ENCODE results near the gene GLIS2. TPM values are rescaled to one million over a fixed set of nuclear protein-coding genes. Genes with fewer than 3 reads are reported as not detected.

GLIS2 gene
- total and polyA plus RNA-seq, 10 donors, result 0.89 to 8.4 (median 3.3) TPM

- TF ChIP-seq POLR2A (IDR thresholded peaks at IDR 0.05) (no peak), POLR2AphosphoS5 (IDR thresholded peaks at IDR 0.05) (peak in 2 of 3 donors; percentile 29 to 49)
- peak overlapping the region; percentile 19 to 86 (median 66) for H3K27ac ChIP-seq
- H3K36me3 ChIP-seq, result no peaks in the 10 kb centered on the region
- H3K4me1 ChIP-seq, result peaks cover 21 to 79% (median 60%) of the 10 kb centered on the region in 6 donors
- WGBS, 5 donors, result 37 to 70% (median 62%) methylated on average over 11 to 20 of the region's 20 CpGs
- peak overlapping the region; percentile 8 to 84 (median 50) for H3K4me3 ChIP-seq
- intact Hi-C loops (cut with DNase I; ENCODE audit: low total_unique reads), result no loop called here
- peaks cover 0 to 76% (median 37%) of the 10 kb centered on the region in 7 donors for H3K27me3 ChIP-seq (replicated peaks in 1 of 7)
- DNase-seq, result no peak
- no peaks in the 10 kb centered on the region for H3K9me3 ChIP-seq
These were observed 1.1 kb downstream of the GLIS2 start for GRCh38 chr16:4316864-4317531.

GRCh38 chr16:4317532-4318450 lies 1.9 kb downstream of the GLIS2 start:
- Histone ChIP-seq H3K27ac (peak overlapping the region in 7 of 8 donors; percentile 3 to 86 (median 68)), H3K9me3 (no peaks in the 10 kb centered on the region), H3K27me3 (replicated peaks in 1 of 7) (peaks cover 0 to 69% (median 37%) of the 10 kb centered on the region in 7 donors), H3K36me3 (no peaks in the 10 kb centered on the region), H3K4me3 (peak overlapping the region in 6 of 8 donors; percentile 39 to 84 (median 62)), H3K4me1 (peaks cover 21 to 80% (median 62%) of the 10 kb centered on the region in 6 donors)
- TF ChIP-seq CTCF (IDR thresholded peaks at IDR 0.05 in 8 of 11, conservative IDR thresholded peaks at IDR 0.05 in 3 of 11), result no peak
- TF ChIP-seq POLR2AphosphoS5 (IDR thresholded peaks at IDR 0.05), result no peak
- no peak for TF ChIP-seq POLR2A (IDR thresholded peaks at IDR 0.05)
- DNase-seq, result no peak
- 65 to 90% (median 75%) methylated on average over 10 to 12 of the region's 12 CpGs for WGBS, 5 donors
- intact Hi-C loops (cut with DNase I; ENCODE audit: low total_unique reads), result no loop called here

GRCh38 chr16:4318451-4318910 lies 2.6 kb downstream of the GLIS2 start:
- Histone ChIP-seq H3K27ac (peak overlapping the region in 6 of 8 donors; percentile 3 to 86 (median 55)), H3K4me1 (peaks cover 21 to 83% (median 64%) of the 10 kb centered on the region in 6 donors), H3K4me3 (no peak overlapping the region), H3K27me3 (replicated peaks in 1 of 7) (peaks cover 0 to 62% (median 32%) of the 10 kb centered on the region in 7 donors), H3K36me3 (no peaks in the 10 kb centered on the region), H3K9me3 (no peaks in the 10 kb centered on the region)
- intact Hi-C loops (cut with DNase I; ENCODE audit: low total_unique reads), result no loop called here
- 75 to 85% (median 79%) methylated on average over 13 of the region's 13 CpGs for WGBS, 5 donors
- no peak for DNase-seq
- TF ChIP-seq POLR2AphosphoS5 (IDR thresholded peaks at IDR 0.05) (no peak), POLR2A (IDR thresholded peaks at IDR 0.05) (no peak), CTCF (IDR thresholded peaks at IDR 0.05 in 8 of 11, conservative IDR thresholded peaks at IDR 0.05 in 3 of 11) (no peak)

- H3K9me3 ChIP-seq, result no peaks in the 10 kb centered on the region
- WGBS, 5 donors, result 72 to 90% (median 82%) methylated on average over 4 to 5 of the region's 5 CpGs
These were observed 3.1 kb downstream of the GLIS2 start for GRCh38 chr16:4318967-4319366.

More at GRCh38 chr16:4318967-4319366, 3.1 kb downstream of the GLIS2 start:
- Histone ChIP-seq H3K27me3 (replicated peaks in 1 of 7) (peaks cover 0 to 57% (median 28%) of the 10 kb centered on the region in 7 donors), H3K36me3 (no peaks in the 10 kb centered on the region), H3K4me3 (no peak overlapping the region), H3K4me1 (peaks cover 26 to 83% (median 63%) of the 10 kb centered on the region in 6 donors), H3K27ac (peak overlapping the region in 4 of 8 donors; percentile 42 to 86 (median 76))
- no peak for DNase-seq
- intact Hi-C loops (cut with DNase I; ENCODE audit: low total_unique reads), result no loop called here
- TF ChIP-seq POLR2AphosphoS5 (IDR thresholded peaks at IDR 0.05) (no peak), CTCF (IDR thresholded peaks at IDR 0.05 in 8 of 11, conservative IDR thresholded peaks at IDR 0.05 in 3 of 11) (no peak), POLR2A (IDR thresholded peaks at IDR 0.05) (no peak)
